ENCODE data around the gene PIGS. TPM values are rescaled to one million over a fixed set of nuclear protein-coding genes. Genes with fewer than 3 reads are reported as not detected.

The PIGS gene
- polyA plus RNA-seq, 1 of the 3 experiments (the other 2 are of a cell fraction) = 78.5 TPM

- Histone ChIP-seq H3K36me3 (replicated peaks in 1 of 2; ENCODE audit: control insufficient read depth in 1 of 2, insufficient read depth in 2 of 2, low read length in 1 of 2) (peaks cover 0 to 17% of the 10 kb centered on the region in 2 experiments), H3K27me3 (ENCODE audit: insufficient read depth) (no peaks in the 10 kb centered on the region), H3F3A (replicated peaks; ENCODE audit: insufficient read depth) (no peaks in the 10 kb centered on the region), H3K9ac (no peak overlapping the region), H3K79me2 (ENCODE audit: insufficient read depth) (no peaks in the 10 kb centered on the region), H2AFZ (ENCODE audit: low read depth) (no peak overlapping the region), H3K4me1 (ENCODE audit: control insufficient read depth in 1 of 2, insufficient read depth in 2 of 2, low read depth in 1 of 2, low read length in 1 of 2) (peaks cover 0 to 6% of the 10 kb centered on the region in 2 experiments; a peak in 1 of 4 replicates), H3K4me2 (no peak overlapping the region), H3K4me3 (ENCODE audit: low read depth in 2 of 2, low read length in 1 of 2) (no peak overlapping the region), H3K9me3 (no peaks in the 10 kb centered on the region), H3K9me2 (no peaks in the 10 kb centered on the region), H4K20me1 (ENCODE audit: insufficient read depth) (no peaks in the 10 kb centered on the region), H3K27ac (ENCODE audit: low read depth in 2 of 2, low read length in 1 of 2) (no peak overlapping the region)
- WGBS (ENCODE audit: low lambda C conversion rate) = 75% methylated on average over 4 of the region's 4 CpGs
- no peak for TF ChIP-seq FOXJ3 (CRISPR knock-in tag; IDR thresholded peaks at IDR 0.05)
- TF ChIP-seq CTCF (IDR thresholded peaks at IDR 0.05) = no peak
- TF ChIP-seq EP300 (IDR thresholded peaks at IDR 0.05; ENCODE audit: borderline replicate concordance in 1 of 2, low read depth in 1 of 2, low read length in 1 of 2) = no peak
- TF ChIP-seq JUND (IDR thresholded peaks at IDR 0.05) = no peak
- POLR2A ChIA-PET = no interaction called here
- CTCF ChIA-PET = interaction anchor here (1.6 to 4.4 kb wide), 2 partner anchors 11 to 42 kb away, joined by 4 to 47 read pairs; no protein-coding TSS in a partner anchor
- no peak for DNase-seq
Measured at GRCh38 chr17:28544402-28545140, 26.8 kb downstream of the PIGS start.

- Histone ChIP-seq H3K79me2 (ENCODE audit: insufficient read depth) (no peaks in the 10 kb centered on the region), H3F3A (replicated peaks; ENCODE audit: insufficient read depth) (no peaks in the 10 kb centered on the region), H3K4me3 (ENCODE audit: low read depth in 2 of 2, low read length in 1 of 2) (no peak overlapping the region), H2AFZ (ENCODE audit: low read depth) (0 out of 2 replicates have a peak overlapping the region, but pooled peaks have one; percentile 3), H4K20me1 (ENCODE audit: insufficient read depth) (no peaks in the 10 kb centered on the region), H3K9me3 (no peaks in the 10 kb centered on the region), H3K9ac (no peak overlapping the region), H3K9me2 (no peaks in the 10 kb centered on the region), H3K27ac (ENCODE audit: low read depth in 2 of 2, low read length in 1 of 2) (no peak overlapping the region), H3K4me2 (no peak overlapping the region), H3K36me3 (replicated peaks in 1 of 2; ENCODE audit: control insufficient read depth in 1 of 2, insufficient read depth in 2 of 2, low read length in 1 of 2) (peaks cover 0 to 2% of the 10 kb centered on the region in 2 experiments), H3K4me1 (ENCODE audit: control insufficient read depth in 1 of 2, insufficient read depth in 2 of 2, low read depth in 1 of 2, low read length in 1 of 2) (no peaks in the 10 kb centered on the region), H3K27me3 (ENCODE audit: insufficient read depth) (no peaks in the 10 kb centered on the region)
- ChIA-PET POLR2A (no interaction called here), CTCF (interaction anchor here (0.8 to 7.9 kb wide), 21 partner anchors 9 to 136 kb away, joined by 3 to 117 read pairs (median 5); partner anchors contain the start of genes ALDOC and UNC119)
- WGBS (ENCODE audit: low lambda C conversion rate) = 76% methylated on average over 4 of the region's 4 CpGs
- TF ChIP-seq EP300 (IDR thresholded peaks at IDR 0.05; ENCODE audit: borderline replicate concordance in 1 of 2, low read depth in 1 of 2, low read length in 1 of 2) (no peak), FOSL2 (IDR thresholded peaks at IDR 0.05; ENCODE audit: borderline replicate concordance, low read depth) (no peak), FOXJ3 (CRISPR knock-in tag; IDR thresholded peaks at IDR 0.05) (no peak), USF2 (IDR thresholded peaks at IDR 0.05; ENCODE audit: borderline replicate concordance, low read depth, low read length) (no peak), REST (IDR thresholded peaks at IDR 0.05; ENCODE audit: low read depth, low read length) (no peak), USF1 (IDR thresholded peaks at IDR 0.05; ENCODE audit: borderline replicate concordance, low read depth) (no peak), YY1 (IDR thresholded peaks at IDR 0.05; ENCODE audit: low read depth) (no peak), JUND (IDR thresholded peaks at IDR 0.05) (no peak), NRF1 (IDR thresholded peaks at IDR 0.05; ENCODE audit: low read depth, low read length) (no peak), MAX (IDR thresholded peaks at IDR 0.05; ENCODE audit: low read depth) (no peak)
- no peak for DNase-seq
Measured at GRCh38 chr17:28541439-28541838, 29.9 kb downstream of the PIGS start.

All from SK-N-SH (cell line).